HepG2 (cell line): ENCODE data around the gene PSD. TPM values are rescaled to one million over a fixed set of nuclear protein-coding genes. Genes with fewer than 3 reads are reported as not detected.

Experiments
- FOXA1 ChIP-seq, 2 experiments: fragments of 450-650 bp in 1 of 2; sonication (generic) in 1 of 2; formaldehyde crosslinking in 1 of 2; IDR thresholded peaks; 2 replicates each; pipeline versions ENCODE4 v1.4.0 to v1.6.1; 2016 to 2020; ENCODE audit warnings: missing genetic modification reagents in 1 of 2
- HES4 ChIP-seq: sonication (generic); formaldehyde crosslinking; IDR thresholded peaks from 2 replicates; pipeline ENCODE4 v1.9.0; 2021; ENCODE audit warnings: mild to moderate bottlenecking, missing genetic modification reagents, borderline replicate concordance
- MZF1 ChIP-seq: sonication (generic); formaldehyde crosslinking; IDR thresholded peaks from 2 replicates; pipeline ENCODE4 v1.8.1; 2023; ENCODE audit warnings: mild to moderate bottlenecking, missing genetic modification reagents, borderline replicate concordance
- NCOA2 ChIP-seq: sonication (generic); formaldehyde crosslinking; IDR thresholded peaks from 2 replicates; pipeline ENCODE4 v1.8.0; 2022; ENCODE audit warnings: inconsistent platforms
- THYN1 ChIP-seq: sonication (generic); formaldehyde crosslinking; IDR thresholded peaks from 2 replicates; pipeline ENCODE4 v1.8.1; 2023; ENCODE audit warnings: low read depth, mild to moderate bottlenecking, moderate library complexity, missing genetic modification reagents, borderline replicate concordance
- ZBTB7B ChIP-seq: sonication (generic); formaldehyde crosslinking; IDR thresholded peaks from 2 replicates; pipeline ENCODE4 v1.4.0; 2020; ENCODE audit warnings: missing genetic modification reagents
- ZNF367 ChIP-seq: sonication (generic); formaldehyde crosslinking; IDR thresholded peaks from 2 replicates; pipeline ENCODE4 v1.4.0; 2020; ENCODE audit warnings: missing genetic modification reagents, borderline replicate concordance
- ZSCAN12 ChIP-seq: sonication (generic); formaldehyde crosslinking; IDR thresholded peaks from 2 replicates; pipeline ENCODE4 v1.9.0; 2021; ENCODE audit warnings: mild to moderate bottlenecking, missing genetic modification reagents
- polyA plus RNA-seq, 8 experiments: library from polyadenylated mRNA; depleted of rRNA in 3 of 8; stranded (reverse) in 7 of 8; unstranded in 1 of 8; fragments of >200 nt; fragmentation: Illumina TruSeq in 4 of 8; extraction: Trizol in 4 of 8; gene quantifications; 2 replicates each; pipeline versions ENCODE4 v1.2.1 to v1.2.3, GENCODE V29; 2011 to 2016; ENCODE audit warnings: low read depth in 4 of 8, missing spikeins in 1 of 8, mixed read lengths in 1 of 8; ENCODE audit not compliant: insufficient read depth in 1 of 8
- total RNA-seq, 5 experiments: library from RNA; depleted of rRNA; stranded (reverse); fragments of >200 nt; fragmentation: Illumina TruSeq; extraction: Trizol; gene quantifications; 2 replicates each; pipeline ENCODE4 v1.2.3, GENCODE V29; 2016; ENCODE audit warnings: low read depth in 1 of 5
- TF ChIP-seq, protein P1 (sequence below): sonication (generic); formaldehyde crosslinking; conservative IDR thresholded peaks from 2 replicates; pipeline ENCODE4 v1.4.0; 2020; ENCODE audit warnings: mild to moderate bottlenecking, missing genetic modification reagents, moderate library complexity
- TF ChIP-seq, protein P2 (sequence below): sonication (generic); formaldehyde crosslinking; IDR thresholded peaks from 2 replicates; pipeline ENCODE4 v1.5.0; 2020; ENCODE audit warnings: mild to moderate bottlenecking, missing genetic modification reagents, borderline replicate concordance
- TF ChIP-seq, protein P3 (sequence below): sonication (generic); formaldehyde crosslinking; IDR thresholded peaks from 2 replicates; pipeline ENCODE4 v1.9.0; 2021; ENCODE audit warnings: missing genetic modification reagents, borderline replicate concordance

The PSD gene
- total and polyA plus RNA-seq, 2 of the 13 experiments (the other 11 are each of a cell fraction or from before 2014, with no cell fraction given), result 0.35 to 0.58 TPM

DNA sequence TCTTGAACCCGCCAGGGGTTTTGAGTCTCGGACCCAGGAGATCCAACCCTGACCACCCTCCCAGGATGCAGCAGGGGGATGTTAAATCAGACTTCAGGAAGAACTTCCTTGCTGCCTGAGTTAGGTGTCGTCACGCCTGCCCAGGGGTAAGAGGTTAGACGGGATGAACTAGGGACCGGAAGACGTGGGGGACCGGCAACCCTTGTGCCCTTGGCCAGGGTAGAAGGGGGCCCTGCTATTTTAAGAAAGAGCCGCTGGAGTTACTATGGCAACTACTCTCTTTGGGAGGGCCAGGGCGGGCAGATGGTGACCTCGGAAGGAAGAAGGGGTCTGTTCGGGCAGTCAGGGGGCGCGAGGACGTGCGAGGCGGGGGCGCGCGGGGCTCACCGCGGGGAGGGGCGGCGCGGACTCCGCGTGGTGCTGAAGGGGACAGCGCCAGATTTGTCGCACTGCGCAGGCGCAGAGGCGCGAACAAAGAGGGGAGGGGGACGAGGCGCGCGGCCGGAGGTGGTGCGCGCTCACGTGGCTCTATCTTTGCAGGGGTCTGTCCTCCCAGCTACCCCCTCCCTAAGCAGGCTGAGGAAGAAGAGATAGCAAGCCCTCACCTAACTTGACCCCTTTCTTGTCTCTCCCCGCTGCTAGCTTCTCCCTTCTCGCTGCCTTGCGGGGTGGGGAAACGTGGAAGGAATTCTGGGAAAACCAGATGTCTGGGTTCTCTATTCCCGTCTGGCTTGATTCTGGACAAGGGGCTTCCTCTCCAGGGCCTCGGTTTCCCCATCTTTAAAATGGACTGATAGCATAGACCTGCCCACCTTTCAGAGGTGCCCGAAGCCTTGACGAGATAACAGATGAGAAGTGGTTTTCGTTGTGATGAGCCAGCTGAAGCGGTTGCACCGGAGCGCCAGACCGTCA lies 940 bp upstream of the PSD start (continued):
- TF ChIP-seq, protein P1, sequence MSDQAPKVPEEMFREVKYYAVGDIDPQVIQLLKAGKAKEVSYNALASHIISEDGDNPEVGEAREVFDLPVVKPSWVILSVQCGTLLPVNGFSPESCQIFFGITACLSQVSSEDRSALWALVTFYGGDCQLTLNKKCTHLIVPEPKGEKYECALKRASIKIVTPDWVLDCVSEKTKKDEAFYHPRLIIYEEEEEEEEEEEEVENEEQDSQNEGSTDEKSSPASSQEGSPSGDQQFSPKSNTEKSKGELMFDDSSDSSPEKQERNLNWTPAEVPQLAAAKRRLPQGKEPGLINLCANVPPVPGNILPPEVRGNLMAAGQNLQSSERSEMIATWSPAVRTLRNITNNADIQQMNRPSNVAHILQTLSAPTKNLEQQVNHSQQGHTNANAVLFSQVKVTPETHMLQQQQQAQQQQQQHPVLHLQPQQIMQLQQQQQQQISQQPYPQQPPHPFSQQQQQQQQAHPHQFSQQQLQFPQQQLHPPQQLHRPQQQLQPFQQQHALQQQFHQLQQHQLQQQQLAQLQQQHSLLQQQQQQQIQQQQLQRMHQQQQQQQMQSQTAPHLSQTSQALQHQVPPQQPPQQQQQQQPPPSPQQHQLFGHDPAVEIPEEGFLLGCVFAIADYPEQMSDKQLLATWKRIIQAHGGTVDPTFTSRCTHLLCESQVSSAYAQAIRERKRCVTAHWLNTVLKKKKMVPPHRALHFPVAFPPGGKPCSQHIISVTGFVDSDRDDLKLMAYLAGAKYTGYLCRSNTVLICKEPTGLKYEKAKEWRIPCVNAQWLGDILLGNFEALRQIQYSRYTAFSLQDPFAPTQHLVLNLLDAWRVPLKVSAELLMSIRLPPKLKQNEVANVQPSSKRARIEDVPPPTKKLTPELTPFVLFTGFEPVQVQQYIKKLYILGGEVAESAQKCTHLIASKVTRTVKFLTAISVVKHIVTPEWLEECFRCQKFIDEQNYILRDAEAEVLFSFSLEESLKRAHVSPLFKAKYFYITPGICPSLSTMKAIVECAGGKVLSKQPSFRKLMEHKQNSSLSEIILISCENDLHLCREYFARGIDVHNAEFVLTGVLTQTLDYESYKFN (CRISPR knock-in tag), result peak; percentile 26; the same call in 1 of the 2 replicates
- TF ChIP-seq MZF1 (CRISPR knock-in tag) (no peak), FOXA1 (IDR thresholded peaks at IDR 0.05) (no peak), FOXA1 (CRISPR knock-in tag; IDR thresholded peaks at IDR 0.05) (no peak), ZNF367 (peak; percentile 75; the same call in 1 of the 2 replicates), THYN1 (0 out of 2 replicates have a peak, but pooled peaks have one; percentile 62), NCOA2 (CRISPR knock-in tag) (no peak), ZBTB7B (CRISPR knock-in tag) (0 out of 2 replicates have a peak, but pooled peaks have one; percentile 18), ZSCAN12 (CRISPR knock-in tag) (peak; percentile 89; the same call in 1 of the 2 replicates), HES4 (CRISPR knock-in tag) (peak; percentile 47; the same call in 1 of the 2 replicates)
- TF ChIP-seq, protein P2, sequence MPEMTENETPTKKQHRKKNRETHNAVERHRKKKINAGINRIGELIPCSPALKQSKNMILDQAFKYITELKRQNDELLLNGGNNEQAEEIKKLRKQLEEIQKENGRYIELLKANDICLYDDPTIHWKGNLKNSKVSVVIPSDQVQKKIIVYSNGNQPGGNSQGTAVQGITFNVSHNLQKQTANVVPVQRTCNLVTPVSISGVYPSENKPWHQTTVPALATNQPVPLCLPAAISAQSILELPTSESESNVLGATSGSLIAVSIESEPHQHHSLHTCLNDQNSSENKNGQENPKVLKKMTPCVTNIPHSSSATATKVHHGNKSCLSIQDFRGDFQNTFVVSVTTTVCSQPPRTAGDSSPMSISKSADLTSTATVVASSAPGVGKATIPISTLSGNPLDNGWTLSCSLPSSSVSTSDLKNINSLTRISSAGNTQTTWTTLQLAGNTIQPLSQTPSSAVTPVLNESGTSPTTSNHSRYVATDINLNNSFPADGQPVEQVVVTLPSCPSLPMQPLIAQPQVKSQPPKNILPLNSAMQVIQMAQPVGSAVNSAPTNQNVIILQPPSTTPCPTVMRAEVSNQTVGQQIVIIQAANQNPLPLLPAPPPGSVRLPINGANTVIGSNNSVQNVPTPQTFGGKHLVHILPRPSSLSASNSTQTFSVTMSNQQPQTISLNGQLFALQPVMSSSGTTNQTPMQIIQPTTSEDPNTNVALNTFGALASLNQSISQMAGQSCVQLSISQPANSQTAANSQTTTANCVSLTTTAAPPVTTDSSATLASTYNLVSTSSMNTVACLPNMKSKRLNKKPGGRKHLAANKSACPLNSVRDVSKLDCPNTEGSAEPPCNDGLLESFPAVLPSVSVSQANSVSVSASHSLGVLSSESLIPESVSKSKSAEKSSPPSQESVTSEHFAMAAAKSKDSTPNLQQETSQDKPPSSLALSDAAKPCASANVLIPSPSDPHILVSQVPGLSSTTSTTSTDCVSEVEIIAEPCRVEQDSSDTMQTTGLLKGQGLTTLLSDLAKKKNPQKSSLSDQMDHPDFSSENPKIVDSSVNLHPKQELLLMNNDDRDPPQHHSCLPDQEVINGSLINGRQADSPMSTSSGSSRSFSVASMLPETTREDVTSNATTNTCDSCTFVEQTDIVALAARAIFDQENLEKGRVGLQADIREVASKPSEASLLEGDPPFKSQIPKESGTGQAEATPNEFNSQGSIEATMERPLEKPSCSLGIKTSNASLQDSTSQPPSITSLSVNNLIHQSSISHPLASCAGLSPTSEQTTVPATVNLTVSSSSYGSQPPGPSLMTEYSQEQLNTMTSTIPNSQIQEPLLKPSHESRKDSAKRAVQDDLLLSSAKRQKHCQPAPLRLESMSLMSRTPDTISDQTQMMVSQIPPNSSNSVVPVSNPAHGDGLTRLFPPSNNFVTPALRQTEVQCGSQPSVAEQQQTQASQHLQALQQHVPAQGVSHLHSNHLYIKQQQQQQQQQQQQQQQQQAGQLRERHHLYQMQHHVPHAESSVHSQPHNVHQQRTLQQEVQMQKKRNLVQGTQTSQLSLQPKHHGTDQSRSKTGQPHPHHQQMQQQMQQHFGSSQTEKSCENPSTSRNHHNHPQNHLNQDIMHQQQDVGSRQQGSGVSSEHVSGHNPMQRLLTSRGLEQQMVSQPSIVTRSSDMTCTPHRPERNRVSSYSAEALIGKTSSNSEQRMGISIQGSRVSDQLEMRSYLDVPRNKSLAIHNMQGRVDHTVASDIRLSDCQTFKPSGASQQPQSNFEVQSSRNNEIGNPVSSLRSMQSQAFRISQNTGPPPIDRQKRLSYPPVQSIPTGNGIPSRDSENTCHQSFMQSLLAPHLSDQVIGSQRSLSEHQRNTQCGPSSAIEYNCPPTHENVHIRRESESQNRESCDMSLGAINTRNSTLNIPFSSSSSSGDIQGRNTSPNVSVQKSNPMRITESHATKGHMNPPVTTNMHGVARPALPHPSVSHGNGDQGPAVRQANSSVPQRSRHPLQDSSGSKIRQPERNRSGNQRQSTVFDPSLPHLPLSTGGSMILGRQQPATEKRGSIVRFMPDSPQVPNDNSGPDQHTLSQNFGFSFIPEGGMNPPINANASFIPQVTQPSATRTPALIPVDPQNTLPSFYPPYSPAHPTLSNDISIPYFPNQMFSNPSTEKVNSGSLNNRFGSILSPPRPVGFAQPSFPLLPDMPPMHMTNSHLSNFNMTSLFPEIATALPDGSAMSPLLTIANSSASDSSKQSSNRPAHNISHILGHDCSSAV (CRISPR knock-in tag), result no peak
- TF ChIP-seq, protein P3, sequence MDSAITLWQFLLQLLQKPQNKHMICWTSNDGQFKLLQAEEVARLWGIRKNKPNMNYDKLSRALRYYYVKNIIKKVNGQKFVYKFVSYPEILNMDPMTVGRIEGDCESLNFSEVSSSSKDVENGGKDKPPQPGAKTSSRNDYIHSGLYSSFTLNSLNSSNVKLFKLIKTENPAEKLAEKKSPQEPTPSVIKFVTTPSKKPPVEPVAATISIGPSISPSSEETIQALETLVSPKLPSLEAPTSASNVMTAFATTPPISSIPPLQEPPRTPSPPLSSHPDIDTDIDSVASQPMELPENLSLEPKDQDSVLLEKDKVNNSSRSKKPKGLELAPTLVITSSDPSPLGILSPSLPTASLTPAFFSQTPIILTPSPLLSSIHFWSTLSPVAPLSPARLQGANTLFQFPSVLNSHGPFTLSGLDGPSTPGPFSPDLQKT (CRISPR knock-in tag), result 0 out of 2 replicates have a peak, but pooled peaks have one; percentile 37
